HG03045 (cell line): ENCODE measurements around the gene ENDOU.

Experiments used
- ATAC-seq: cut with Tn5 transposase; IDR thresholded peaks from one replicate; pipeline ENCODE4 v1.9.1; 2021; ENCODE audit warnings: mild to moderate bottlenecking, moderate library complexity; ENCODE audit not compliant: unreplicated experiment

The ENDOU gene, protein sequence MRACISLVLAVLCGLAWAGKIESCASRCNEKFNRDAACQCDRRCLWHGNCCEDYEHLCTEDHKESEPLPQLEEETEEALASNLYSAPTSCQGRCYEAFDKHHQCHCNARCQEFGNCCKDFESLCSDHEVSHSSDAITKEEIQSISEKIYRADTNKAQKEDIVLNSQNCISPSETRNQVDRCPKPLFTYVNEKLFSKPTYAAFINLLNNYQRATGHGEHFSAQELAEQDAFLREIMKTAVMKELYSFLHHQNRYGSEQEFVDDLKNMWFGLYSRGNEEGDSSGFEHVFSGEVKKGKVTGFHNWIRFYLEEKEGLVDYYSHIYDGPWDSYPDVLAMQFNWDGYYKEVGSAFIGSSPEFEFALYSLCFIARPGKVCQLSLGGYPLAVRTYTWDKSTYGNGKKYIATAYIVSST

GRCh38 chr12:47725091-47725772 is at the start of gene ENDOU:
ENDOU (minus strand) TSS chr12:47725490; CDS start chr12:47725413, 77 bp downstream.
- ATAC-seq: no peak

- no peak for ATAC-seq
Observed at GRCh38 chr12:47774663-47775062, 49.4 kb upstream of the ENDOU start.

DNA sequence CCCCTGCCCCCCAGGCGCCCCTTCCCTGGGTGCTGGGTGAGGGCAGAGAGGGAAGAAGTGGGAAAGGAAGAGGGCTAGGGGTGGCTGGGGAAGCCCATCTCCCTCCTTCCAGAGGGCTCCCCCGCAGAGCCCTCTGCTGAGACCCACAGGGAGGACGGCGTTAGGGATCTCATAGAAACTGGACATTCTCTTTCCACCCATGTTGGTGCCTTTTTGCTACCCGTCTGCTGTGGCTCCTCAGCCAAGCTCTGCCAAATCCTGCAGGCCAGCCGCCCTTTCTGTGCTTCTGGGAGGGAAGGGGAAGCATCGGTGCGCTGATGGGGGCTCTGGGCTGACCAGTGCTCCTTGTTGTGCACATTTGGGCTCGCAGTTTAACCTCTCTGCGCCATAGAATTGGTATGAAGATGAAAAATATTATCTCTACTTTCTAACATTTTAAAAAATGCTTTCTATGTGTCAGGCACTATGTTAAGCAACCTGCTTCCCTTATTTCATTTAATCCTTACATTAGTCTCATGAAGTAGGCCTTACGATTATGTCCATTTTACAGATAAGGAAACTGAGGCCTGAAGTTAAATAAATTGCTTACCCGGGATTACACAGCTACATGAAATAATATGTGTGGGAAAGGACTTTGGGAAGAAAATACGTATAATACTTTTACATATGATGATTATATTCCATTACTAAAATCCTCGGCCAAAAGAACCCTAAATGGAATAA is 48.7 kb upstream of the ENDOU start:
- no peak for ATAC-seq

- peak; percentile 84 for ATAC-seq
Observed at GRCh38 chr12:47773062-47773857, 48.0 kb upstream of the ENDOU start, which contains the start of gene SLC48A1. SLC48A1 (plus strand) TSS chr12:47773238; CDS start chr12:47773305, 67 bp downstream.

GRCh38 chr12:47772738-47773061 is 47.4 kb upstream of the ENDOU start:
- ATAC-seq: no peak

DNA sequence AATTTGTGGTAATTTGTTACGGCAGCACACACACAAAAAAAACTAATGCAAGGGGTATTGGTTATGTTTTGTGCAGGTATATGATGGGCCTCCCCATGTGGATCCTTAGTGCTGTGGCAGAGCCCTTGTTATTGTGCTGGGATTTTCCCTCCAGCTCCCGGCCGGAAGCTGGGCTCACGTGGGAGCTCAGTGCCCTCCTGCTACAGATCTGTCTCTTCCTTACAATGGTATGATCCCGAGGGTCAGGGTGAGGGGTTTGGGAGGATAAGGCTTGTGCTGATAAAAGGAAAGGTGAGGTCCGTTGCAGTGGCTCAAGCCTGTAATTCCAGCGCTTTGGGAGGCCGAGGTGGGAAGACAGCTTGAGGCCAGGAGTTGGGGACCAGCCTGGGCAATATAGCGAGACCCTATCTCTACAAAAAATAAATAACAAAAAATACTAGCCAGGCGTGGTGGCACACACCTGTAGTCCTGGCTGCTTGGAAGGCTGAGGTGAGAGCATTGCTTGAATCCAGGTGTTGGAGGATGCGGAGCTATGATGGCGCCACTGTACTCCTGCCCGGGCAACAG is 46.9 kb upstream of the ENDOU start:
- ATAC-seq: no peak

DNA sequence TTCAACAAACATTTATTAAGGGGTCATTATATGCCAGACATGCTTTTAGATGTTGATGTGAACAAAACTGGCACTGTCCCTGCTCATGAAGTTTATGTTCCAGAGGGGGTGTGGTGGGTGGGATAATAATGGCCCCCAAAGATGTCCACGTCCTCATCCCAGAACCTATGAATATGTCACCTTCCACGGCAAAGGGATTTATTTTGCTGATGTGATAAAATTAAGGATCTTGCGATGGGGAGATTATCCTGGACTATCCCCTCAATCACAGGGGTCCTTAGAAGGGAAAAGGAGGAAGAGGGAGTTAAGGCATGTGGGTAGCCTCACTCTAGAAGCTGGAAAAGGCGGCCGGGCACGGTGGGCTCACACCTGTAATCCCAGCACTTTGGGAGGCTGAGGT is 46.0 kb upstream of the ENDOU start:
- ATAC-seq: no peak

DNA sequence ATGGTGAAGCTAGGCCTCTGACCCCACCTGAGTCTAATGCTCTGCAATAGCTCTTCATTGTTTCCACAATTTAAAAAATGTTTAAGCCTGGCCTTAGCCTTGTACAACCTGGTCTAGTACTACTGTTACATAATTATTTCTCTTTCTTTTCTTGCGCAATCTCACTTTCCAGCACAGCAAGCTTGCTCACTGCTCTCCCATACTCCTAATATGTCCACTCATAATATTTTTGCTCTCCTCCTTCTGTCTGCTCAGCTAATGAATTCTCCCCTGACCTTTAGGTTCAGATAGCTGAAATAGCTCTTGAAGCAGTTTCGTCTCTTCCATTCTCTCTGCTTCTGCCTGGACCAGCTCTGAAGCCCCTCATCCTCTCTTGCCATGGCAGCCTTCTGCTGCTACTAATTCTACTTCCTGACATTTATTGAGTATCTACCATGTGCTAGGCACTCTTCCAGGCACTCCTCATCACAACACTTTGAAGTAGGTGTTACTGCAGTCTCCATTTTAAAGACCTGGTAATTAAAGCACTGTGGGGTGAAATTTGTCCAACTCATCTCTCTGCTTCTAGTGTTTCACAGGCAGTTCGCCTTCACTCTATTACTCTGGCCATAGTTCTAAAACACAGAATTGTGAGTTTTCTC is 44.9 kb upstream of the ENDOU start:
- no peak for ATAC-seq

DNA sequence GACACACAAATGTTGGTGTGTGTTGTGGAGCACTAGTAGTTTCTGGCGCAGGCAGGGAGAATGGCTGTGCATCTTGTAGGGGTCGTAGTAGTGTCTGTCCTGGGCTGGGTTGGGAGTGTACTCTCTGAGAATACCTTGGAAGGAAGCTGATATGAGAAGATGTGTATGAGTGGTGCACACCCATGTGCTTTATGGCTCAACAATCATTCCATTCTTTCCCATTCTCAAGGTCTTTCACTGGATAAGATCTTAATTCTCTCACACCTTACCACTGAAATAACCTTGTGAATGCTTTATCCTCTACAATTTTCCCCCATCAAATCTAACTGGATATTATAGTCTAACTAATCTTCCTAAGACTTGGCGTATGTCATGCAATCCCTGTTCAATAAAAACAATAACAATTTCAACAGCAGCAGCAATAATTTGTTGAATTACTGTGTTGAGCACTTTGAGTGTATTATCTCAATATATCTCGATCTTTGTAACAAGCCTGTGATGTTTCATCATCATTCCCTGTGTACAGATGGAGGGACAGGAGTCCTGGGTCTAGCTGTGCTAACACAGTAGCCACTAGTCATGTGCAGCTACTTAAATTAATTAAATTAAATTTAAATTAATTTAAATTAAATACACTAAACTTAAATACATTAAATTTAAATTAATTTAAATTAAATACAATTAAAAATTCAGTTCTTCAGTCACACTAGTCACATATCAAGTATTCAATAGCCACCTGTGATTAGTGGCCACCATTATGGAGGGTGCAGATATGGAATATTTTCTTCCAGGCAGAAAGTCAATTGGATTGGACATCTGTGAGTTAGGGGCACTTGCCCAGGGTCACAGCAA is 44.2 kb upstream of the ENDOU start:
- no peak for ATAC-seq

- no peak for ATAC-seq
Observed at GRCh38 chr12:47768323-47768811, 43.1 kb upstream of the ENDOU start.

GRCh38 chr12:47767216-47767724 is 42.0 kb upstream of the ENDOU start:
- no peak for ATAC-seq

GRCh38 chr12:47766502-47767215 is 41.4 kb upstream of the ENDOU start:
- no peak for ATAC-seq

- no peak for ATAC-seq
Observed at GRCh38 chr12:47763481-47764346, 38.4 kb upstream of the ENDOU start.

DNA sequence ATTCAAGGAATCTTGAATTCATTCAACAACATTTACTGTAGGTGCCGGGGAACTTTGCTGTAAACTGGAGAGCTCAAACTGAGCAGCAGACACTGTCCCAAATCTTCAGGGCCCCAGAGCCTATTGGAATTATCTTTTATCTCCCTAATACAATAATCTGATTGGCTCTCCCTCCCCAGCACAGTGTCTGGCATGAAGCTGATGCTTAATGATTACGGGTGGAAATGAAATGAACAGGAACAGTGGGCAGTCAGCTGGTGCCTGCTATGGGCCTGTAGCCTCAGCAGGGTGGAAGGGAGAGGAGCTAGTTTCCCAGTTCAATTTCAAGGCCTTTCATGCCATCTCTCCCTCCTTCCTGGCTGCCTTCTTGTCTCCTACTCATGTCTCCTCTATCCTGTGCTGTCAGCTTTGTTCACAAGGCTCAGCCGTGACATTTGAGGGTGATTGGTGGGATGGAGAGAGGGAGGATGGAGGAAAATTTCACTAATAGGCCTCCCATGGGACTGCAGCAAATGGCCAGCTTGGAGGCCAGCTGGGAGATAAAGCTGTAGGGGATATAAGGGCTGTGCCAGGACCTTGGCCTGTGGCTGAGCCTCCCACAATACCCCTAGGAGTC is 37.7 kb upstream of the ENDOU start:
- ATAC-seq: no peak

- peak; percentile 43 for ATAC-seq
Observed at GRCh38 chr12:47758834-47759690, 33.8 kb upstream of the ENDOU start, which contains the start of gene RAPGEF3. RAPGEF3 (minus strand) TSS chr12:47758880; CDS start chr12:47758556, 324 bp downstream.

DNA sequence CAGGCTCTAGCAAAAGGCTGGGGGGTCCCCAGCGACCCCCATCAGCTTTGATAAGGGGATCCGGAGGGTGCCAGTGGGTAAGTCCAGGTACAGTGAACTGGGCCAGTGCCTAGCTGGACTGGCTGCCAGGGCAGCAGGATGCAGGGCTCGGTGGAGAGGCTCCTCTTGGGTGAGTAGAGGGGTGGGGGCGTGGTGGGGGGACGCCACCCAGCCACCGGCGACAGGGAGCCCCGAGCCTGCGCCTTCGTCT is 33.2 kb upstream of the ENDOU start:
- no peak for ATAC-seq
